C4-2B (cell line): Measurements from ENCODE around the gene NTN5.

Experiments used
- ZFX ChIP-seq: fragments of 450-650 bp; IDR thresholded peaks from 2 replicates; pipeline ENCODE4 v1.6.1; 2017
- TF ChIP-seq, protein P1 (sequence below): fragments of 450-650 bp; conservative IDR thresholded peaks from 2 replicates; pipeline ENCODE4 v1.5.1; 2017; ENCODE audit warnings: mild to moderate bottlenecking

DNA sequence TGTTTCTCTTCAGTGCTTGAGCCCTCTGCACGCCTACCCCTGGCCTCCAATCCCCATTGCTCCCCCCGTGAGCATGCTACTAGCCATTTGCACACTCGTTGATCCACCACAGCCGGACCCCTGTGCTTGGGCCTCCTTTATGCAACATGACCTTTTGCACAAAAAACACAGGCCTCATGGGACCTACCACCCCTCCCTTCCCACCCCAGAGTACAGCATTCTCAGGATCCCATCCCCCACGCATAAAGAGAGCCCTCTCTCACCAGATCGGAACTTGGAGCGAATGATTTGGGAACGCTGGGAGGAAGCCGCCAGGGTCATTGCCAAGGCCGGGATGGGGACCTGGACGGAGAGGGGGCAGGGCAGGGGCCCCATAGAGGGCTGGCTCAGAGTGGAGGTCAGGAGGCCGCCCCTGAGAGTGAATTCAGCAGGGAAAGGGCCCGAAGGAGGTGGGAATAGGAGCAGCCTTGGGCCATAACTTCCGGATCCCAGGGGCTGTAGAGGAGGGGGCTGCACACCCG is 46.0 kb upstream of the NTN5 start:
- TF ChIP-seq, protein P1, sequence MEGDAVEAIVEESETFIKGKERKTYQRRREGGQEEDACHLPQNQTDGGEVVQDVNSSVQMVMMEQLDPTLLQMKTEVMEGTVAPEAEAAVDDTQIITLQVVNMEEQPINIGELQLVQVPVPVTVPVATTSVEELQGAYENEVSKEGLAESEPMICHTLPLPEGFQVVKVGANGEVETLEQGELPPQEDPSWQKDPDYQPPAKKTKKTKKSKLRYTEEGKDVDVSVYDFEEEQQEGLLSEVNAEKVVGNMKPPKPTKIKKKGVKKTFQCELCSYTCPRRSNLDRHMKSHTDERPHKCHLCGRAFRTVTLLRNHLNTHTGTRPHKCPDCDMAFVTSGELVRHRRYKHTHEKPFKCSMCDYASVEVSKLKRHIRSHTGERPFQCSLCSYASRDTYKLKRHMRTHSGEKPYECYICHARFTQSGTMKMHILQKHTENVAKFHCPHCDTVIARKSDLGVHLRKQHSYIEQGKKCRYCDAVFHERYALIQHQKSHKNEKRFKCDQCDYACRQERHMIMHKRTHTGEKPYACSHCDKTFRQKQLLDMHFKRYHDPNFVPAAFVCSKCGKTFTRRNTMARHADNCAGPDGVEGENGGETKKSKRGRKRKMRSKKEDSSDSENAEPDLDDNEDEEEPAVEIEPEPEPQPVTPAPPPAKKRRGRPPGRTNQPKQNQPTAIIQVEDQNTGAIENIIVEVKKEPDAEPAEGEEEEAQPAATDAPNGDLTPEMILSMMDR = no peak
- no peak for TF ChIP-seq ZFX
